CD1c-positive myeloid dendritic cell (primary cell): ENCODE results near the gene MCOLN3.
A peak's percentile ranks its signal among the peaks of the same experiment; 100 is the strongest.
"Not testable (repeated sequence)": the region's sequence is repeated elsewhere in the genome, so short reads cannot be mapped to it uniquely, and the experiment has no call there.

Experiments
- DNase-seq: peaks from one replicate; pipeline ENCODE4 v3.0.0-alpha.2; 2016; ENCODE audit errors: extremely low spot score

Gene MCOLN3

GRCh38 chr1:85049735-85050166 lies 1.5 kb upstream of the MCOLN3 start:
- DNase-seq: no peak

GRCh38 chr1:85047472-85048295 lies 616 bp downstream of the MCOLN3 start:
- DNase-seq: peak; percentile 16

- DNase-seq: no peak
Measured at GRCh38 chr1:85047144-85047471, 1.2 kb downstream of the MCOLN3 start.

GRCh38 chr1:85042413-85042812 lies 5.9 kb downstream of the MCOLN3 start:
- DNase-seq: no peak

GRCh38 chr1:85041793-85042192 lies 6.5 kb downstream of the MCOLN3 start:
- no peak for DNase-seq

GRCh38 chr1:85033221-85033620 lies 15.1 kb downstream of the MCOLN3 start:
- DNase-seq: no peak

- DNase-seq: no peak
Measured at GRCh38 chr1:85030536-85030935, 17.8 kb downstream of the MCOLN3 start.

- DNase-seq: no peak
Measured at GRCh38 chr1:85028151-85028550, 20.1 kb downstream of the MCOLN3 start.

GRCh38 chr1:85027242-85027983 lies 20.9 kb downstream of the MCOLN3 start:
- DNase-seq: peak; percentile 48

GRCh38 chr1:85025940-85026339 lies 22.4 kb downstream of the MCOLN3 start:
- no peak for DNase-seq

- DNase-seq: no peak
Measured at GRCh38 chr1:85024736-85025135, 23.6 kb downstream of the MCOLN3 start.

GRCh38 chr1:85022700-85023099 lies 25.6 kb downstream of the MCOLN3 start:
- DNase-seq: no peak

- no peak for DNase-seq
Measured at GRCh38 chr1:85019994-85020393, 28.3 kb downstream of the MCOLN3 start.

GRCh38 chr1:85015826-85016225 lies 32.5 kb downstream of the MCOLN3 start:
- no peak for DNase-seq

- DNase-seq: not testable (repeated sequence)
Measured at GRCh38 chr1:85005641-85006040, 42.7 kb downstream of the MCOLN3 start.

- DNase-seq: no peak
Measured at GRCh38 chr1:85001742-85002141, 46.6 kb downstream of the MCOLN3 start.

GRCh38 chr1:84998642-84999280 lies 49.5 kb downstream of the MCOLN3 start:
- DNase-seq: peak; percentile 25

- no peak for DNase-seq
Measured at GRCh38 chr1:84997667-84998600, 50.4 kb downstream of the MCOLN3 start.

GRCh38 chr1:84996846-84997666 lies 51.2 kb downstream of the MCOLN3 start, which contains the start of gene MCOLN2:
MCOLN2 (minus strand) TSS chr1:84997113; CDS start chr1:84996872, 241 bp downstream.
- peak; percentile 54 for DNase-seq

GRCh38 chr1:84995484-84996334 lies 52.6 kb downstream of the MCOLN3 start:
- peak; percentile 71 for DNase-seq
